ENCODE results near the gene MED14. TPM values are rescaled to one million over a fixed set of nuclear protein-coding genes. Genes with fewer than 3 reads are reported as not detected.
A peak's percentile ranks its signal among the peaks of the same experiment; 100 is the strongest.
"Not testable (repeated sequence)": the region's sequence is repeated elsewhere in the genome, so short reads cannot be mapped to it uniquely, and the experiment has no call there.

MED14 gene
- polyA plus RNA-seq (2013, experiment 1 of 4): 45.4 TPM
- polyA plus RNA-seq (2013, experiment 2 of 4): 50.4 TPM
- 25.6 TPM for polyA plus RNA-seq (2013, experiment 3 of 4)
- 33.9 TPM for polyA plus RNA-seq (2013, experiment 4 of 4)

DNA sequence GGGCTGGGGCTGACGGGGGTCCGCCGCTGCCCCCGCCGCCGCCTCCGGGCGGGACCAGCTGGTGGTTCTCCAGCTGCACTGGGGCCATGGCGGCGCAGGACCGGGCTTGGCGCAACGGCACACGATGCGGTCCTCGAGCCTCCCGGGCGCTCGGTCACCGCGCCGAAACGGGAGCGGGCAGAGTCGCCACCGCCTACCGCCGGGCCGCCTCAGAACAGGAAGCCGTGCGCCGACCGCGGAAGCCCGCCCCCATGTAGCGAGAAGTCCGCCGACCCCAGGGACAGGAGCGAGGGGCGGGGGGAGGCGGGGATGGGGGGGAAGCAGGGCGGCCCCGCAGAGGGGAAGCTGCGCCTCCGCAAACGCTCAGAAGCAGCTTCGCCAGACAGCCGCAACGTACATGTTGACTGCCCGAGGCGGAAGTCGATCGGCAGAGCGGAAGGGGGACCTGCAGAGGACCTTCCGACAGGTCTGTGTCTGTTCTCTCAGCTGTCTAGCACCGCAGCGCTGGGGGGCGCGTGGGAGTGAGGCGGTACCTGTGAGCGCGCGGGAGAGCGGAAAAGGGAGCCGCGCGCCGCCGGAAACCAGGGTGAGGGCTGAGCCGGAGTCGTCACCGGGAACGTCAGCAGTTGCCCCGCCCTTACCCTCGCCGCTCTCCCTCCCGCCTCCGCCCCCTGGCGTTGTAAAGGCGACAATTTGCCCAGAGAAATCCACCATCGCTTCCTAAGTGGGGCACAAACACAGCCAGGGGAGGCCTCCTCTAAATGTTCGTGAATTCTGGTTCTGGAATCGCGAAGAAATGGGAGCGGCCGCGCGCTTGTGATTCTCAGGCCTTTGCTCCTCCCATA is at the start of gene MED14:
Gene MED14 (minus strand): TSS at position 218 of the 845 bp plus-strand sequence. CDS start 130 bp downstream, at position 88.
- Histone ChIP-seq H3K27me3 (ENCODE audit: control insufficient read depth, insufficient read depth, low read length, poor library complexity, severe bottlenecking) (no peaks in the 10 kb centered on the region), H3K27ac (ENCODE audit: insufficient read depth, low read depth, low read length, poor library complexity, severe bottlenecking) (peak within 1 kb of the TSS; percentile 88), H3K4me1 (ENCODE audit: control insufficient read depth, insufficient read depth, low read length) (no peaks in the 10 kb centered on the region), H3K4me3 (ENCODE audit: insufficient read depth, low read depth, low read length) (peak within 1 kb of the TSS; percentile 65), H3K36me3 (ENCODE audit: control insufficient read depth, insufficient read depth, low read length) (no peaks in the 10 kb centered on the region), H3K9me3 (ENCODE audit: control insufficient read depth, low read length) (no peaks in the 10 kb centered on the region)
- 0% methylated on average over 88 of the region's 88 CpGs for WGBS, 2 experiments

DNA sequence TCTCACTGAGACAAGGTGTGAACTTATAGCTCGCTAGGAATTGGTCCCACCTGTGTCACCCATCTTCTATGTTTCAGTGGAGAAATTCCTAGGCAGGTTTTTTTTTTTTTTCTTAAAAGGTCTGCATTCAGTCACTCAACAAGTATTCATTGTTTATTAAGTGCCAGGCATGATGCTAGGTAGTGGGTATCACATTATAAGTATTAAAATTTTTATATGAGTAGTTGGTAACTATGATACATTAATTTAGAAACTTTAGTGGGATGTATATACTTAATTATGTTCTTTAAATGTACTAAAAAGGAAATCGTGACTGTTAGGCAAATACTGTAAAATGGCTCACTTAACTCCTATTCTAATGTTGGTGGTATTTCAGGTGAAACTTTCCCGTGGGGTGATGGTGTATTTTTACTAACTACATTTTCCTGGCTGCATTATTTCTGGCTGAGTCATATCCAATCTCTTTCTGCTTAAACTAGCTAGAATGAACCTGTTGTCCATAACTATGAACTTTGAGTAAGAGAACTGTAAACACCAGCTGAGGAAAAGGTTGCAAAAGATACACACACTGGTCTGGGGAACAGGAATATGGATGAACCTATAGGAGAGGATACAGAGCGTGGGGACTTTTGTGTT is 49.3 kb upstream of the MED14 start:
- Histone ChIP-seq H3K4me3 (ENCODE audit: insufficient read depth, low read depth, low read length) (no peak overlapping the region), H3K36me3 (ENCODE audit: control insufficient read depth, insufficient read depth, low read length) (no peaks in the 10 kb centered on the region), H3K27ac (ENCODE audit: insufficient read depth, low read depth, low read length, poor library complexity, severe bottlenecking) (no peak overlapping the region), H3K9me3 (ENCODE audit: control insufficient read depth, low read length) (no peaks in the 10 kb centered on the region), H3K4me1 (ENCODE audit: control insufficient read depth, insufficient read depth, low read length) (no peaks in the 10 kb centered on the region), H3K27me3 (ENCODE audit: control insufficient read depth, insufficient read depth, low read length, poor library complexity, severe bottlenecking) (no peaks in the 10 kb centered on the region)
- 96 to 100% methylated on average over 2 of the region's 4 CpGs for WGBS, 2 experiments

DNA sequence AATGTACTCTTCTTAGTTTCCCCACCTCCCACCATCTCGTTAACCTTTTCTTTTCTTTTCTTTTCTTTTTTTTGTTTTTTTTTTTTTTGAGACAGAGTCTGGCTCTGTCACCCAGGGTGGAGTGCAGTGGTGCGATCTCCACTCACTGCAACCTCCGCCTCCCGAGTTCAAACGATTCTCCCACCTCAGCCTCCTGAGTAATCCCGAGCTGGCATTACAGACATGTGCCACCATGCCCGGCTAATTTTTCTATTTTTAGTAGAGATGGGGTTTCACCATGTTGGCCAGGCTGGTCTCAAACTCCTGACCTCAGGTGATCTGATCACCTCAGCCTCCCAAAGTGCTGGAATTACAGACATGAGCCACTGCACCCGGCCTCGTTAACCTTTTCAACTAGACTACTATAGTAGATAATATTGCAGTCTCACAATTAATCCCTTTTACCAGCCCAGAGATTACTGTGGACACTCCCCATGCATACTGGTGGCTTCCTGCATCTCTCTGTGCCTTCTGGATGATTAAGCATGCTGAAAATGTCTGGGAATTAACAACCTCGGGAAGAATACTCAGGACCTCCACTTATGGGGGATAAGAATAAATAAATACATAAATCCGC is 47.4 kb upstream of the MED14 start:
- not testable (repeated sequence) for H3K4me3 ChIP-seq (ENCODE audit: insufficient read depth, low read depth, low read length); H3K27ac ChIP-seq (ENCODE audit: insufficient read depth, low read depth, low read length, poor library complexity, severe bottlenecking); H3K9me3 ChIP-seq (ENCODE audit: control insufficient read depth, low read length); H3K4me1 ChIP-seq (ENCODE audit: control insufficient read depth, insufficient read depth, low read length); H3K27me3 ChIP-seq (ENCODE audit: control insufficient read depth, insufficient read depth, low read length, poor library complexity, severe bottlenecking); H3K36me3 ChIP-seq (ENCODE audit: control insufficient read depth, insufficient read depth, low read length)
- 89 to 98% methylated on average over 8 to 10 of the region's 11 CpGs for WGBS, 2 experiments

DNA sequence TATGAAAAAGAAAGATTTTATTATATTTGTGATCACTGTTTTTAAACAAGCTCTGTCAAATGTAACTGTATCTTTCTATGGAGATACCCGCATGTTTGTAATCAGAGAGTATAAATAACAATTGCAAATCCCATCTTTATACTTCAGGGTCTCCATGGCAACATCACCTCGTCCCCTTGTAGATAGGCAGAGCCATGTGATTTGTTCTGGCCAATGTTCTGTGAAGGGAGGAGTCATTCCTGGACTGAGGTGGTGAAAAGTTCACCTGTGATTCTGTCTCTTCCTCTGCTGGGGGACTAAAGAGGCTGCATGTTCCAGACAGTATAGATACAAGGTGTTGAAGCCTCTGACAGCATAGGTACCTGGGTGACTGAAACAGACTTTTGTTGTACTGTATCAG is 45.6 kb upstream of the MED14 start:
- Histone ChIP-seq H3K4me3 (ENCODE audit: insufficient read depth, low read depth, low read length) (no peak overlapping the region), H3K27ac (ENCODE audit: insufficient read depth, low read depth, low read length, poor library complexity, severe bottlenecking) (no peak overlapping the region), H3K4me1 (ENCODE audit: control insufficient read depth, insufficient read depth, low read length) (no peaks in the 10 kb centered on the region), H3K36me3 (ENCODE audit: control insufficient read depth, insufficient read depth, low read length) (no peaks in the 10 kb centered on the region), H3K9me3 (ENCODE audit: control insufficient read depth, low read length) (no peaks in the 10 kb centered on the region), H3K27me3 (ENCODE audit: control insufficient read depth, insufficient read depth, low read length, poor library complexity, severe bottlenecking) (no peaks in the 10 kb centered on the region)
- 88 to 92% methylated on average over 1 to 2 of the region's 2 CpGs for WGBS, 2 experiments

DNA sequence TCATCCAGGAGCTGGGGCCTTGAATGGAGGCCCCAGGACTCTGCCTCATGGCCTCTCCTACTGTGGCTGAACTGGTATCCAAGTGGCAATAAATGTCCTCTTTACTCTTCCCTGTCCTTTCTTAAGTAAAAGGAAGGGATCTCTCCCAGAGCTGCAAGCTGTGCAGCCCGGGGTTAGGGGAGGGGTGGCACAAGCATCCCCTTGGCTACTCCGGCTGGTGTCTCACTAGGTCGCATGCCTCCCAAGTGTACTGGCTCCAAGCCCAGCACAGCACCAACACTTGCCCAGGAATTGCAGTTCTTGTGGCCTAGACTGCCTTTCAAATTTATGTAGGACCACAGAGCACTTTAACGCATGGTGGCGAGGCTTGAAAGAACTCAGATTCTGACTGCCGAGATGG is 44.7 kb upstream of the MED14 start:
- no peak overlapping the region for H3K27ac ChIP-seq (ENCODE audit: insufficient read depth, low read depth, low read length, poor library complexity, severe bottlenecking)
- no peaks in the 10 kb centered on the region for H3K27me3 ChIP-seq (ENCODE audit: control insufficient read depth, insufficient read depth, low read length, poor library complexity, severe bottlenecking)
- no peaks in the 10 kb centered on the region for H3K4me1 ChIP-seq (ENCODE audit: control insufficient read depth, insufficient read depth, low read length)
- H3K4me3 ChIP-seq (ENCODE audit: insufficient read depth, low read depth, low read length): no peak overlapping the region
- no peaks in the 10 kb centered on the region for H3K9me3 ChIP-seq (ENCODE audit: control insufficient read depth, low read length)
- 91 to 96% methylated on average over 6 of the region's 6 CpGs for WGBS, 2 experiments
- H3K36me3 ChIP-seq (ENCODE audit: control insufficient read depth, insufficient read depth, low read length): no peaks in the 10 kb centered on the region

DNA sequence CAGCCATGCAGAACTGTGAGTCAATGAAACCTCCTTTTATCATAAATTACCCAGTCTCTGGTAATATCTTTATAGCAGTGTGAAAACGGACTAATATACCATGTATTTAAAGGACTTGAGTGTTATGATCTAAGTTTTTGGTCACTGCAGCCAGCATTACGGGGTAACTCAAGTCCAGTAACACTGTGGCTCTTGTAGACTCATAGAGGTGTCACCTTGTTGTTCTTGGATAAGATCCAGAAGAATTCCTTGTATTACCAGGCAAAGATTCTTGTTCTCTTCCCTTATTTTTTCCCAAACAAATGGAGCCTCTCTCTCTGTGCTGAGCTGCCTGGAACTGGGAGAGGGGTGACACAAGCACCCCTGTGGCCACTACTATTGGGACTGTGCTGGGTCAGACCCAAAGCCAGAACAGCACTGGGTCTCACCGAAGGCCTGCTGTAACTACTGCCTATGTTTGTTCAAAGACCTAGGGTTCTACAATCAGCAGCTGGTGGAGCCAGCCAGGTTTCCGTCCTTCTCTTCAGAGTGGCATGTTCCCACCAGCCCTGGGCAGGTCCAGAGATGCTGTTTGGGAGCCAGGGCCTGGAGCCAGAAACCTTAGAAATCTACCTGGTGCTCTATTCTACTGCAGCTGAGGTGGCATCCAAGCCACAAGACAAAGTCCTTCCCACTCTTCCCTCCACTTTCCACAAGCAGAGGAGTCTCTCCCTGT is 43.7 kb upstream of the MED14 start:
- no peaks in the 10 kb centered on the region for H3K9me3 ChIP-seq (ENCODE audit: control insufficient read depth, low read length)
- H3K36me3 ChIP-seq (ENCODE audit: control insufficient read depth, insufficient read depth, low read length): no peaks in the 10 kb centered on the region
- H3K27ac ChIP-seq (ENCODE audit: insufficient read depth, low read depth, low read length, poor library complexity, severe bottlenecking): no peak overlapping the region
- H3K4me3 ChIP-seq (ENCODE audit: insufficient read depth, low read depth, low read length): no peak overlapping the region
- 92 to 98% methylated on average over 4 of the region's 4 CpGs for WGBS, 2 experiments
- no peaks in the 10 kb centered on the region for H3K27me3 ChIP-seq (ENCODE audit: control insufficient read depth, insufficient read depth, low read length, poor library complexity, severe bottlenecking)
- no peaks in the 10 kb centered on the region for H3K4me1 ChIP-seq (ENCODE audit: control insufficient read depth, insufficient read depth, low read length)

DNA sequence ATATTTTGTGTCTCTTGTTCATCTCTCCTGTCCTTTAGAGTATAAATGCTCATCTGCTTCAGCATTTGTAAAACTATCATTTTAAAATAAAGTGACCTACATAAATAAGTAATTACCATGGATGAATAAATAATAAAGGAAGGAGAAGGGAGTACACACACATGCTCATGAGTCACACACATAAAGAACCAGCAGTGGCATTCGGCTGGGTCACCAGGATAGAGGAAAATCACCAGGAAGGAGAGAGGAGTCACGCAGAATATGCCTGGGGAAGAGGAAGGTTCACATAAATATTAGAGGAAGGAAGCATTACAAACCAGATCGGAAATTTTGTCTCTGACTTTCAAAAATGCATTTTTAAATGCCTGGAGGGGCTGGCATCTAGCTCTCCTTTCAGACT is 38.5 kb upstream of the MED14 start:
- Histone ChIP-seq H3K4me3 (ENCODE audit: insufficient read depth, low read depth, low read length) (no peak overlapping the region), H3K27ac (ENCODE audit: insufficient read depth, low read depth, low read length, poor library complexity, severe bottlenecking) (no peak overlapping the region), H3K4me1 (ENCODE audit: control insufficient read depth, insufficient read depth, low read length) (no peaks in the 10 kb centered on the region), H3K27me3 (ENCODE audit: control insufficient read depth, insufficient read depth, low read length, poor library complexity, severe bottlenecking) (no peaks in the 10 kb centered on the region), H3K9me3 (ENCODE audit: control insufficient read depth, low read length) (no peaks in the 10 kb centered on the region), H3K36me3 (ENCODE audit: control insufficient read depth, insufficient read depth, low read length) (no peaks in the 10 kb centered on the region)
- 89 to 90% methylated on average over 3 of the region's 3 CpGs for WGBS, 2 experiments

DNA sequence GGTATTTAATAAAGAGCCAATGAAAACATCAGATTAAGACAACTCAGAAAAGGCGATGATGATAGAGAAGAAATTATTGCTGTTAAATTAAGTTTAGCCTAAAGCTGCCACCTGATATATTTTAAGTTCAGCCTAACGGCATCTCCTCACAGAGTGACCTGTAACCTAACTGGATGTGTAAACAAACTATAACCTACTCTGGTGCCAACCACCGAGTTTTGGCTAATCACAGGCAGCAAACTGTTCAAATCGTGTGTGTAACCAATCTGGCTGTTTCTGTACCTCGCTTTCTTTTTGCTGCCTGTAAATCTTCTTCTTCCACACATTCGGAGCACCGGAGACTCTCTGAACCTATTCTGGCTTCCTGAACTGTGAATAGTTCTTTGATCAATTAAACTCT is 37.8 kb upstream of the MED14 start:
- no peak overlapping the region for H3K27ac ChIP-seq (ENCODE audit: insufficient read depth, low read depth, low read length, poor library complexity, severe bottlenecking)
- no peaks in the 10 kb centered on the region for H3K4me1 ChIP-seq (ENCODE audit: control insufficient read depth, insufficient read depth, low read length)
- WGBS, 2 experiments: 95 to 96% methylated on average over 4 to 6 of the region's 7 CpGs
- no peaks in the 10 kb centered on the region for H3K36me3 ChIP-seq (ENCODE audit: control insufficient read depth, insufficient read depth, low read length)
- no peaks in the 10 kb centered on the region for H3K27me3 ChIP-seq (ENCODE audit: control insufficient read depth, insufficient read depth, low read length, poor library complexity, severe bottlenecking)
- no peaks in the 10 kb centered on the region for H3K9me3 ChIP-seq (ENCODE audit: control insufficient read depth, low read length)
- no peak overlapping the region for H3K4me3 ChIP-seq (ENCODE audit: insufficient read depth, low read depth, low read length)

DNA sequence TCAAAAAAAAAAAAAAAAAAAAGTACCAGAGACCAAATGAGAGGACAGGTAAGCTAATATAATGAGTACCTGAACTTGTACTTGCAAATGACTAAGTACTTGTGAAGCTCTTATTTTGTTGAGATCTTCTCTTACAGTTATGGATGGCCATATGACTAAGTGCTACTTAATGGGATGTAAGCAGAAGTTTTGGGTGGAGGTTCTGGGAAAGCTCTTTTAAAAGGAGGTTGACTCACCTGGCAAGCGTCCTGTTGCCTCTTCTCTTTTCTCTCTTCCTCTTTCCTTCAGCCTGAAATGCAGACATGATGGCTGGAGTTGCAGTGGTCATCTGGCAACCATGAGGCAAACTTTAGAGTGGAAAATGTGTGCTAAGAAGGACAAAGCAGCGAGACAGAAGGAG is 36.9 kb upstream of the MED14 start:
- no peak overlapping the region for H3K4me3 ChIP-seq (ENCODE audit: insufficient read depth, low read depth, low read length)
- no peaks in the 10 kb centered on the region for H3K36me3 ChIP-seq (ENCODE audit: control insufficient read depth, insufficient read depth, low read length)
- no peaks in the 10 kb centered on the region for H3K9me3 ChIP-seq (ENCODE audit: control insufficient read depth, low read length)
- 93 to 100% methylated on average over 2 of the region's 2 CpGs for WGBS, 2 experiments
- H3K27ac ChIP-seq (ENCODE audit: insufficient read depth, low read depth, low read length, poor library complexity, severe bottlenecking): no peak overlapping the region
- no peaks in the 10 kb centered on the region for H3K4me1 ChIP-seq (ENCODE audit: control insufficient read depth, insufficient read depth, low read length)
- no peaks in the 10 kb centered on the region for H3K27me3 ChIP-seq (ENCODE audit: control insufficient read depth, insufficient read depth, low read length, poor library complexity, severe bottlenecking)

DNA sequence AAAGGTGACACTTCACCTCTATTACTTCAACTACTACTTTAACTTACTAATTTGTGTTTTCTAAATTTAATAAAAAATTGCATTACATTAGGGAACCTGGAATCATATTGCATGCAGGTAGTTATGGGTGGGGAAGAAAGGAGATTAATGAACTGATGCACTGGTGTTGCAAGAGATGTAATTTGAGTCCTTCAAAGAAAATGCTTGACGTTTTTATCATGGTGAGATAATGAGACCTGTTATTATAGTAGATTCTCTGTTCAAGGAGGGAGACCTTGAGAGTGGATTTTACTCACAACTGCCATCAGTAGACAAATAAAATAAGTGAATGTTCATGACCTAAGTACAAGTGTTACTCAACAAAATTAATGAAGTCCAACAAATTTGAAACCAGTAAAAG is 26.4 kb upstream of the MED14 start:
- Histone ChIP-seq H3K4me3 (ENCODE audit: insufficient read depth, low read depth, low read length) (no peak overlapping the region), H3K36me3 (ENCODE audit: control insufficient read depth, insufficient read depth, low read length) (no peaks in the 10 kb centered on the region), H3K9me3 (ENCODE audit: control insufficient read depth, low read length) (no peaks in the 10 kb centered on the region), H3K27ac (ENCODE audit: insufficient read depth, low read depth, low read length, poor library complexity, severe bottlenecking) (no peak overlapping the region), H3K27me3 (ENCODE audit: control insufficient read depth, insufficient read depth, low read length, poor library complexity, severe bottlenecking) (no peaks in the 10 kb centered on the region), H3K4me1 (ENCODE audit: control insufficient read depth, insufficient read depth, low read length) (no peaks in the 10 kb centered on the region)
- WGBS, 2 experiments: 82 to 91% methylated on average over 1 of the region's 1 CpG
